ENCODE measurements around the gene CD3G. TPM values are rescaled to one million over a fixed set of nuclear protein-coding genes. Genes with fewer than 3 reads are reported as not detected.

The CD3G gene
- total RNA-seq, result 1 to 10 TPM in 3 of 9 donors, under 1 TPM in 5, not detected in 1; 0.11 to 1.3 (median 0.66) TPM
- polyA plus RNA-seq, result under 1 TPM; 0.03 to 0.44 (median 0.40) TPM
- long read RNA-seq, donor 1, result 0 reads
- long read RNA-seq, donor 2, result 0 reads
- long read RNA-seq, donor 3, partial matches to known transcripts, result 0 of 1 reads
- long read RNA-seq, donor 3, other reads (novel, unspliced or antisense), result 0 of 1 reads
- long read RNA-seq, donor 4, partial matches to known transcripts, result 0 of 2 reads
- long read RNA-seq, donor 4, other reads (novel, unspliced or antisense), result 2 of 2 reads
- long read RNA-seq, donor 5, result 0 reads
- long read RNA-seq, donor 6, result 0 reads
- long read RNA-seq, donor 7, result 0 reads
- long read RNA-seq, donor 8, result 0 reads
- long read RNA-seq, donor 9, partial matches to known transcripts, result 0 of 1 reads
- long read RNA-seq, donor 9, other reads (novel, unspliced or antisense), result 0 of 1 reads
- long read RNA-seq, donor 10, result 0 reads

- no peak for DNase-seq
- no peak for TF ChIP-seq POLR2A (IDR thresholded peaks at IDR 0.05)
- TF ChIP-seq CTCF (IDR thresholded peaks at IDR 0.05), result no peak
- Histone ChIP-seq H3K4me3 (no peak within 1 kb of the TSS), H3K9me3 (replicated peaks in 1 of 3) (no peaks in the 10 kb centered on the region), H3K36me3 (replicated peaks in 1 of 2) (no peaks in the 10 kb centered on the region), H3K4me1 (replicated peaks in 1 of 2) (no peaks in the 10 kb centered on the region), H3K27me3 (peaks cover 5% of the 10 kb centered on the region), H3K27ac (no peak within 1 kb of the TSS)
- intact Hi-C loops (cut with DNase I), result no loop called here
- WGBS, 4 donors, result 63 to 70% (median 68%) methylated on average over 4 to 6 of the region's 6 CpGs
These were observed at the start of gene CD3G for GRCh38 chr11:118343981-118344515. TSS of gene CD3G (plus strand) at chr11:118344344. CDS start at chr11:118344424, 80 bp downstream.

DNA sequence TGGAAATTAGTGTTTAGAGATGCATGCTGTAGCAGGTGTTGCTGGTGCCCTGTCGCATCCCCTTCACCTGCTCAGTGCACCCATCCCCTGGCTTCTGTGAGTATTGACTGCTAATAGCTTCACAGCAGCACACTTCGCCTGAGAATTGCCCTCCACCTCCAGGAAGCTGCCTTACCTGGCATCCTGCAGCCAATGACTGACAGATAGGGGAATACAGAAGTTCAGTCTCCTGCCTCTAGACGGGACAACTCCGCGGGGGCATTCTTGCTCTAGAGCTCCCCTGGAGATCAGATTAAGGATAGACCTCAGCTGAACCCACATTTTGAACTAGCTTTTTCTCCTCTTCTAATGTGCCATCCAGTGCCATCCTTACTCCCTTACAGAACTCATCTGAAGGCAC lies 48.9 kb upstream of the CD3G start:
- H3K4me1 ChIP-seq (replicated peaks in 1 of 2), result no peaks in the 10 kb centered on the region
- H3K27me3 ChIP-seq, result peaks cover 3% of the 10 kb centered on the region
- TF ChIP-seq POLR2A (IDR thresholded peaks at IDR 0.05) (no peak), CTCF (IDR thresholded peaks at IDR 0.05) (no peak)
- WGBS, 4 donors, result 62 to 79% (median 75%) methylated on average over 5 of the region's 5 CpGs
- H3K36me3 ChIP-seq (replicated peaks in 1 of 2), result no peaks in the 10 kb centered on the region
- no peaks in the 10 kb centered on the region for H3K9me3 ChIP-seq (replicated peaks in 1 of 3)
- no peak overlapping the region for H3K27ac ChIP-seq
- no peak overlapping the region for H3K4me3 ChIP-seq
- intact Hi-C loops (cut with DNase I), result no loop called here
- DNase-seq, result no peak

GRCh38 chr11:118295815-118296454 lies 48.2 kb upstream of the CD3G start:
- H3K36me3 ChIP-seq (replicated peaks in 1 of 2), result no peaks in the 10 kb centered on the region
- no peaks in the 10 kb centered on the region for H3K4me1 ChIP-seq (replicated peaks in 1 of 2)
- TF ChIP-seq CTCF (IDR thresholded peaks at IDR 0.05) (peak in 5 of 6 experiments; percentile 12 to 47 (median 27)), POLR2A (IDR thresholded peaks at IDR 0.05) (no peak)
- 57 to 63% (median 60%) methylated on average over 3 of the region's 3 CpGs for WGBS, 4 donors
- no peaks in the 10 kb centered on the region for H3K9me3 ChIP-seq (replicated peaks in 1 of 3)
- intact Hi-C loops (cut with DNase I), result no loop called here
- no peak overlapping the region for H3K4me3 ChIP-seq
- no peak overlapping the region for H3K27ac ChIP-seq
- peaks cover 3% of the 10 kb centered on the region for H3K27me3 ChIP-seq
- no peak for DNase-seq

DNA sequence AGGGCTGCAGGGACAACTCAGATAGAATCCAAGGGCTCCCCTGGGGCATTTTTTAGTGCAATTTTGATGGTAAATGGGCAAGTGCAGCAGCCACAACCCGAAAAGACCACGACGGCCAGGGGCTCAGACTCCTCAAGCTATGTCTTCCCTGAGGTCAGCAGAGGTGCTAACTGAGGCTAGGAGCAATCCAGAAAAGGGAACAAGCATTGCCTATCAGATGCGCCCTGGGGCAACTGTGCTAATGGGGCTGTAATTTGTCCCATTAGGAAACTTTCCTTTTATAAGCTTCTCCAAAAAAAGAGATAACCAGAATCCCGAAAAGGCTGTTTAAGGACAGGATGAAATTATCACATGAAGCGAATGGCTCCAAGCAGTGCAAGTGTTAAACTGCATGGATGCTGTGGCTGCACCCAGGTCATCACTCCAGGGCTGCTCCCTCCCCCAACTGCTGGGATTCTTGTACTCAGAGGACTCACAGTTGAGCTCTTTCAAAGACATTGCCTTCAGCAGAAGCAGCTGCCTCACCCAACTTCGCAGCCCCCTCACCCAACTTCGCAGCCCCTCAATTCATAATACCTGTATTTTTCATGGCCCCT lies 42.4 kb upstream of the CD3G start:
- no peak for DNase-seq
- Histone ChIP-seq H3K4me1 (replicated peaks in 1 of 2) (no peaks in the 10 kb centered on the region), H3K27ac (no peak overlapping the region), H3K9me3 (replicated peaks in 1 of 3) (no peaks in the 10 kb centered on the region), H3K27me3 (no peaks in the 10 kb centered on the region), H3K4me3 (no peak overlapping the region), H3K36me3 (replicated peaks in 1 of 2) (no peaks in the 10 kb centered on the region)
- TF ChIP-seq CTCF (IDR thresholded peaks at IDR 0.05), result no peak
- no peak for TF ChIP-seq POLR2A (IDR thresholded peaks at IDR 0.05)
- WGBS, 4 donors, result 47 to 62% (median 49%) methylated on average over 8 of the region's 8 CpGs
- intact Hi-C loops (cut with DNase I), result no loop called here

Data from adrenal gland (tissue), 19 donors.